B cell (primary cell): ENCODE measurements around the gene NUDCD3. TPM values are rescaled to one million over a fixed set of nuclear protein-coding genes. Genes with fewer than 3 reads are reported as not detected.

Experiments used
- ATAC-seq: fragments of 200-7000 bp; cut with Tn5 transposase; one replicate; pipeline ENCODE4 v1.10.0; 2021; ENCODE audit warnings: low read depth, mild to moderate bottlenecking, moderate number of reproducible peaks, moderate library complexity
- CTCF ChIA-PET: fragments of 350-600 bp; sonication (Branson Sonifier 250); formaldehyde crosslinking; loops from one replicate; lab custom pipeline; 2021; ENCODE audit warnings: antibody characterized with exemption, inconsistent platforms; lab: Charles Lee
- POLR2A ChIA-PET: fragments of 350-600 bp; sonication (Branson Sonifier 250); formaldehyde crosslinking; loops from one replicate; lab custom pipeline; 2021; ENCODE audit warnings: antibody characterized with exemption; lab: Charles Lee
- DNase-seq: peaks from one replicate; pipeline ENCODE4 v3.0.0; 2013
- H2AFZ ChIP-seq: 2 replicates; pipeline ENCODE4 v1.6.1; 2012; ENCODE audit warnings: mild to moderate bottlenecking, low read depth, low read length; ENCODE audit not compliant: insufficient read depth, poor library complexity, severe bottlenecking
- H3K27ac ChIP-seq, 2 donors: 1 replicate in 1 of 2; 2 replicates in 1 of 2; pipeline ENCODE4 v1.5.1; 2012 to 2013; ENCODE audit warnings: low read length in 2 of 2, mild to moderate bottlenecking in 2 of 2, moderate library complexity in 1 of 2
- H3K27me3 ChIP-seq, 4 experiments: fragments of 200-600 bp in 1 of 4; sonication (generic) in 1 of 4; replicated peaks in 1 of 4; 1 replicate in 2 of 4; 2 replicates in 2 of 4; pipeline versions ENCODE4 v1.6.1 to v1.7.0; 2013 to 2016; ENCODE audit warnings: low read length in 3 of 4, mild to moderate bottlenecking in 2 of 4, mixed read lengths in 1 of 4, moderate library complexity in 1 of 4; ENCODE audit not compliant: insufficient read depth in 4 of 4, control insufficient read depth in 3 of 4; ENCODE audit errors: control extremely low read depth in 1 of 4
- H3K36me3 ChIP-seq, 2 experiments: replicated peaks in 1 of 2; 1 replicate in 1 of 2; 2 replicates in 1 of 2; pipeline versions ENCODE4 v1.6.1 to v1.7.1; 2013; ENCODE audit warnings: low read length in 1 of 2; ENCODE audit not compliant: insufficient read depth in 2 of 2, control insufficient read depth in 1 of 2; ENCODE audit errors: control extremely low read depth in 1 of 2, extremely low read depth in 1 of 2
- H3K4me1 ChIP-seq, 2 donors: fragments of 200-600 bp in 1 of 2; sonication (generic) in 1 of 2; 1 replicate in 1 of 2; 2 replicates in 1 of 2; pipeline versions ENCODE4 v1.5.1 to v1.6.1; 2013 to 2017; ENCODE audit warnings: low read length in 2 of 2; ENCODE audit not compliant: control insufficient read depth in 2 of 2, insufficient read depth in 2 of 2
- H3K4me2 ChIP-seq: replicated peaks from 2 replicates; pipeline ENCODE3; 2012; ENCODE audit warnings: mild to moderate bottlenecking, low read depth, low read length; ENCODE audit not compliant: poor library complexity, severe bottlenecking
- H3K4me3 ChIP-seq, 5 experiments: fragments of 200-600 bp in 1 of 5; sonication (generic) in 1 of 5; 1 replicate in 3 of 5; 2 replicates in 2 of 5; pipeline versions ENCODE4 v1.5.1 to v1.7.0; 2011 to 2016; ENCODE audit warnings: low read length in 4 of 5, mild to moderate bottlenecking in 4 of 5, low read depth in 2 of 5, control low read depth in 1 of 5, moderate library complexity in 1 of 5; ENCODE audit not compliant: insufficient read depth in 1 of 5; ENCODE audit errors: control extremely low read depth in 1 of 5, extremely low read depth in 1 of 5
- H3K79me2 ChIP-seq: fragments of 200-600 bp; sonication (generic); one replicate; pipeline ENCODE4 v1.6.0; 2016; ENCODE audit warnings: low read length; ENCODE audit not compliant: control insufficient read depth, insufficient read depth
- H3K9ac ChIP-seq: fragments of 200-600 bp; sonication (generic); 2 replicates; pipeline ENCODE4 v1.6.1; 2017; ENCODE audit warnings: mild to moderate bottlenecking, low read length, moderate library complexity
- H3K9me3 ChIP-seq, 3 donors: one replicate each; pipeline versions ENCODE4 v1.6.1 to v1.7.1; 2013; ENCODE audit warnings: low read length in 2 of 3; ENCODE audit not compliant: control insufficient read depth in 2 of 3, insufficient read depth in 1 of 3; ENCODE audit errors: control extremely low read depth in 1 of 3
- H4K20me1 ChIP-seq: 2 replicates; pipeline ENCODE4 v1.6.0; 2012; ENCODE audit warnings: mild to moderate bottlenecking, low read length; ENCODE audit not compliant: insufficient read depth, control insufficient read depth, poor library complexity, severe bottlenecking
- H3K27ac Mint-ChIP-seq: one replicate; pipeline ENCODE4 v1.8.0; 2021; ENCODE audit warnings: mixed read lengths
- H3K27me3 Mint-ChIP-seq: one replicate; pipeline ENCODE4 v1.8.0; 2021; ENCODE audit warnings: mixed read lengths
- H3K4me1 Mint-ChIP-seq: one replicate; pipeline ENCODE4 v1.8.0; 2021; ENCODE audit warnings: mixed read lengths
- H3K4me3 Mint-ChIP-seq: one replicate; pipeline ENCODE4 v1.8.0; 2021; ENCODE audit warnings: mixed read lengths
- H3K9me3 Mint-ChIP-seq: one replicate; pipeline ENCODE4 v1.8.0; 2022; ENCODE audit warnings: mixed read lengths; ENCODE audit not compliant: insufficient read depth
- EZH2 ChIP-seq: IDR thresholded peaks from 2 replicates; pipeline ENCODE4 v1.6.1; 2012; ENCODE audit warnings: borderline replicate concordance, low read depth, mild to moderate bottlenecking, moderate library complexity, low read length; ENCODE audit not compliant: insufficient read depth, poor library complexity, severe bottlenecking
- WGBS: methylation state at CpG from one replicate; pipeline ENCODE4 v1.1.5; 2013; ENCODE audit warnings: missing lambda C conversion rate; ENCODE audit not compliant: insufficient coverage; 5-methylcytosine and 5-hydroxymethylcytosine counted together
- intact Hi-C: fragments of 100-400 bp; cut with micrococcal nuclease; formaldehyde crosslinking; loops from one replicate; pipeline ENCODE4 v1.10.0; 2022
- polyA plus RNA-seq: library from polyadenylated mRNA; depleted of rRNA; stranded (reverse); fragments of >200 nt; gene quantifications from 2 replicates; pipeline ENCODE4 v1.2.3, GENCODE V29; 2012
- total RNA-seq, 2 donors: library from RNA; stranded (reverse); fragments of 120-200 nt in 1 of 2; gene quantifications; 1 replicate in 1 of 2; 2 replicates in 1 of 2; pipeline versions ENCODE4 v1.2.3 to v1.2.4, GENCODE V29; 2013 to 2022
- TF ChIP-seq, protein P1 (sequence below): fragments of 200-600 bp; IDR thresholded peaks from one replicate; pipeline ENCODE4 v1.8.0; 2022; ENCODE audit warnings: antibody characterized with exemption, mild to moderate bottlenecking

The NUDCD3 gene
- total and polyA plus RNA-seq, 2 donors (not counting 1 experiment from before 2014, with no cell fraction given) = 29.8 to 101 TPM

DNA sequence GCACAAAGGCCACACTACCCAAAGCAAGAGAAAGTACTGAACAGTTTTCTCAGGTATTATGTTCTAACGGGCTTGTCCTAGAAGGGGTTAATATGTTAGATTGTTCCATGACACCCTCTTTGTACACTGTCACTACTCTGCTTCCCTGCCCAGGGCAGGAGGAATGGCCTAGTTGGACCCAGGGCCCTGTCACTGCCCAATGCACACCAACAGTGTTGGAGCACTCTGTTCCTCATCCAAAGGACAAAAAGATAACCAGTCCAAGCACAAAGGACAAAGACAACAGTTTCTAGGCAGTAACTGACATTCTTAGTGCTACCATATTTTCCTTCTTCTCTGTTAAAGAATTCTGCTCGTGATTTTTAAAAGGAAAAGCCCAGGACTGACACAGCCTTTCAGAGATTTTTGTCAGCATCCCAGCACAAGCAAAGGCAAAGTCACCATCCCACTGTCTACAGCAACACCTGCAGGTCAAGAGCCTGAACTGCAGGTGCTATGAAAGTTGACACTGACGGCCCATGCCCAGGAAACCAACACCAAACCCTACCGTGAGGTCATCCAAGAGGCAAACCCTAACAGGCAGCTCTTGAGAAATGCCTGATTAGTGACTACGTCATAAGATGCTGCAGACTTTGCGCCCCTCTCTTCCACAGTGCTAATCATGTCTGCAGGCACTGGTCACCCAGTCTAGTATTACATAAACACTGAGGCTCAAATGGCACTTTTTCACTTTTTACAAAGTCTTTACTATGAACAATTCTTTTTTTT is 13.2 kb downstream of the NUDCD3 start:
- POLR2A ChIA-PET = no interaction called here
- Mint-ChIP-seq H3K27me3 (no peaks in the 10 kb centered on the region), H3K27ac (peak overlapping the region; percentile 24), H3K4me3 (no peak overlapping the region), H3K9me3 (peaks cover 5% of the 10 kb centered on the region), H3K4me1 (peaks cover 13% of the 10 kb centered on the region)
- Histone ChIP-seq H3K27me3 (no peaks in the 10 kb centered on the region), H3K4me3 (no peak overlapping the region), H3K9ac (no peak overlapping the region), H3K4me1 (peaks cover 0 to 4% of the 10 kb centered on the region in 2 donors), H3K27ac (no peak overlapping the region), H3K4me2 (no peak overlapping the region), H4K20me1 (peaks cover 72% of the 10 kb centered on the region), H3K9me3 (no peaks in the 10 kb centered on the region), H3K36me3 (peaks cover 5 to 69% of the 10 kb centered on the region in 2 experiments), H2AFZ (no peak overlapping the region), H3K79me2 (peaks cover 85% of the 10 kb centered on the region)
- no peak for TF ChIP-seq EZH2
- TF ChIP-seq, protein P1, sequence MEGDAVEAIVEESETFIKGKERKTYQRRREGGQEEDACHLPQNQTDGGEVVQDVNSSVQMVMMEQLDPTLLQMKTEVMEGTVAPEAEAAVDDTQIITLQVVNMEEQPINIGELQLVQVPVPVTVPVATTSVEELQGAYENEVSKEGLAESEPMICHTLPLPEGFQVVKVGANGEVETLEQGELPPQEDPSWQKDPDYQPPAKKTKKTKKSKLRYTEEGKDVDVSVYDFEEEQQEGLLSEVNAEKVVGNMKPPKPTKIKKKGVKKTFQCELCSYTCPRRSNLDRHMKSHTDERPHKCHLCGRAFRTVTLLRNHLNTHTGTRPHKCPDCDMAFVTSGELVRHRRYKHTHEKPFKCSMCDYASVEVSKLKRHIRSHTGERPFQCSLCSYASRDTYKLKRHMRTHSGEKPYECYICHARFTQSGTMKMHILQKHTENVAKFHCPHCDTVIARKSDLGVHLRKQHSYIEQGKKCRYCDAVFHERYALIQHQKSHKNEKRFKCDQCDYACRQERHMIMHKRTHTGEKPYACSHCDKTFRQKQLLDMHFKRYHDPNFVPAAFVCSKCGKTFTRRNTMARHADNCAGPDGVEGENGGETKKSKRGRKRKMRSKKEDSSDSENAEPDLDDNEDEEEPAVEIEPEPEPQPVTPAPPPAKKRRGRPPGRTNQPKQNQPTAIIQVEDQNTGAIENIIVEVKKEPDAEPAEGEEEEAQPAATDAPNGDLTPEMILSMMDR = peak; percentile 94
- DNase-seq (peak; percentile 76), ATAC-seq (peak; percentile 96)
- WGBS = 54% methylated on average over 5 of the region's 6 CpGs
- CTCF ChIA-PET = interaction anchor here (0.7 to 1.6 kb wide), 11 partner anchors 13 to 926 kb away, joined by 3 to 8 read pairs (median 3); partner anchors contain the start of genes NUDCD3 and YKT6
- intact Hi-C loops = loop anchor here (1.0 kb wide), 1 partner anchor 46 kb away; no protein-coding TSS in a partner anchor

DNA sequence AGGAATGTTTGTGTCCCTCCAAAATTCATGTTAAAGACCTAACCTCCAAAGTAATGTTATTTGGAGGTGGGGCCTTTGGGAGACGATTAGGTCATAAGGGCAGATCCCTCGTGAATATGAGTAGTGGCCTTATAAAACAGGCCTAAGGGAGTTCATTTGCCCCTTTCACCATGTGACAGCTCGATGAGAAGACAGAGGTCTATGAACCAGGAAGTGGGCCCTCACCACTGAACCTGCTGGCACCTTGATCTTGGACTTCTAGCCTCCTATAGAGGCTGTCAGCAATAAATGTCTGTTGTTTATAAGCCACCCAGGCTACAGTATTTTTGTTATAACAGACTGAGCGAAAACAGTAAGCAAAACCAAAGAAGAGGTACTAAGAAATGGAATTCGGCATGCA is 14.1 kb downstream of the NUDCD3 start:
- no peak for TF ChIP-seq EZH2
- TF ChIP-seq, protein P1 = no peak
- ChIA-PET POLR2A (no interaction called here), CTCF (interaction anchor here (0.9 to 1.7 kb wide), 5 partner anchors 8 to 262 kb away, joined by 3 to 7 read pairs (median 4); no protein-coding TSS in a partner anchor)
- Histone ChIP-seq H4K20me1 (peaks cover 74% of the 10 kb centered on the region), H3K9ac (no peak overlapping the region), H3K36me3 (peaks cover 5 to 64% of the 10 kb centered on the region in 2 experiments), H3K27me3 (no peaks in the 10 kb centered on the region), H2AFZ (no peak overlapping the region), H3K27ac (no peak overlapping the region), H3K4me1 (peaks cover 0 to 4% of the 10 kb centered on the region in 2 donors), H3K9me3 (no peaks in the 10 kb centered on the region), H3K79me2 (peaks cover 85% of the 10 kb centered on the region), H3K4me2 (no peak overlapping the region), H3K4me3 (no peak overlapping the region)
- H3K4me3 Mint-ChIP-seq = no peak overlapping the region
- H3K27me3 Mint-ChIP-seq = no peaks in the 10 kb centered on the region
- H3K27ac Mint-ChIP-seq = no peak overlapping the region
- 83% methylated on average over 5 of the region's 5 CpGs for WGBS
- DNase-seq (no peak), ATAC-seq (no peak)
- intact Hi-C loops = no loop called here
- peaks cover 3% of the 10 kb centered on the region for H3K9me3 Mint-ChIP-seq
- peaks cover 15% of the 10 kb centered on the region for H3K4me1 Mint-ChIP-seq
